Stimulated activated CD4-positive, alpha-beta T cell treated with anti-CD3 and anti-CD28 coated beads, TNF-alpha, amount 100 ng/mL, for 1 hour (primary cell): ENCODE results near the gene CBLN4.

ENCODE experiments used
- DNase-seq, 3 donors: peaks; one replicate each; pipeline ENCODE4 v3.0.0-alpha.2; 2020; ENCODE audit warnings: low read depth in 3 of 3, low spot score in 1 of 3

The CBLN4 gene

GRCh38 chr20:56005389-56005715 lies at the start of gene CBLN4:
TSS of gene CBLN4 (minus strand) at chr20:56005519. CDS start at chr20:56004171, 1,348 bp downstream.
- DNase-seq, result no peak

DNA sequence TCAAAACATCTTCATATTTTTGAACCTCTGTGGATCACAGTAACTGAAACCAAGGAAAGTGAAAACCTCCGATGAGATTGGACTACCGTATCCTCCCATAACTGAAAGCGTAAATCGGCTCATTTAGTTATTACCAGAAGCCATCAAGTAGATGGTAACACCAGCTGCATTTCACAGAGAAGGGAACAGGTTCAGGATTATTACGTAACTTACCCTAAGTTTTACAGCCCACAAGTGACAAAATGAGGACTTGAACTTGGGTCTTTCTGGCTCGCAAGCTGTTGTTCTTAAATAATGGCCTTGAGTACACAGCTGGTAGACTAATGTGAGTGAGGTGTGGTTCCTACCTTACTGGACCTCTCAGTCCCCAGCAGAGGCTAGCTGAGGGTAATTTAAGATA lies 37.9 kb upstream of the CBLN4 start:
- DNase-seq, result no peak

DNA sequence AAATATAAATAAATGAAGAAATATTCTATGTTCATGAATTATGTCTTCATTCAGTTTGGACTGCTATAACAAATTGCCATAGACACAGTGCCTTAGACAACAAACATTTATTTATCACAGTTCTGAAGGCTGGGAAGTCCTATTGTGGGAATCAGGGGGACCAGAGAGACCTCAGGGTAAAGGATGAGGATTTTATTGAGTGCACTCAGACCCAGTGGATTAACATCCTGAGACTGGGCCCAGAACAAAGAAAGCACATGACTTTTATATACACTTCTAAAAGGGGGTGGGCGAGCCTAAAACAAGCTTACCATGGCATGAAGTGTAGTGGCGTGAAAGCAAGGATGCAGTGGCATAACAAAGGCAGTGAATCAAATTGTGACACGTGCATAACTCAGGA lies 26.9 kb upstream of the CBLN4 start:
- DNase-seq, result no peak

- no peak for DNase-seq
These were observed 13.4 kb upstream of the CBLN4 start for GRCh38 chr20:56018716-56019115.

DNA sequence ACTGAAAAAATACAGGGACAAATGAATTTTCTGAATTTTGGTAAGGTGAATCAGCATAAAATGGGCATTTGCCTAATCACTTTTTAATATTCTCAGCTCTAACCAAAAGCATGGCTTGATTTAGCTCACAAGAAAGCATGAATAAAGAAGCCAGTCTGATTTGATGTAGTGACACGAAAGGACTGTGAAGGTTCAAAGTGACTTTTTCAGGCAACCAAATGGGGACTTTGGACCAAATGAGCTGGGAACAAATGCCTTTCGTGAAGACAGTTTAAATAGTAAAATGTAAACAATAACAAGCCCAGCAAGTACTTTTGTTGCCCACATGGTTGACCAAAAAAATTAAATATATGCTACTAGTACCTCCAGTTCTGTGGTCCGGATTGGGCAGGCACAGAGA lies 12.9 kb upstream of the CBLN4 start:
- no peak for DNase-seq

DNA sequence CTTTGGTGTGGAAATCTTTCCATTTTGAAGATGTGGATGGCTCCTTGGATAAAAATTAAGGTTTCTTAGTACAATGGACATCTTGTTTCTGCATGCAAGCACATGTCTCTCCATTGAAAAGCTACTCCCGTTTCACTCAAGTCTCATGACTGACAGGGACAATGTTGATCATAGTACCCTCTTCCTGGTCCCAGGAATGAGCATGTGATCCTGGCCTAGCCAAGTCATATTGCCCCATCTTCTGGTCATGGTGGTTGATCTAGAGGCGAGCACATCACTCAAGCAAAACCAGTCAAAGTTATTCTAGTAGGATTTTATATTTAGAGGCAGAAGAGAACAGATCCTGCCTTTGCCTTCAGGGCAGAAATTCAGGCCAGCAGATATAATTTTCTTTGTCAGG lies 12.2 kb upstream of the CBLN4 start:
- DNase-seq, result no peak

DNA sequence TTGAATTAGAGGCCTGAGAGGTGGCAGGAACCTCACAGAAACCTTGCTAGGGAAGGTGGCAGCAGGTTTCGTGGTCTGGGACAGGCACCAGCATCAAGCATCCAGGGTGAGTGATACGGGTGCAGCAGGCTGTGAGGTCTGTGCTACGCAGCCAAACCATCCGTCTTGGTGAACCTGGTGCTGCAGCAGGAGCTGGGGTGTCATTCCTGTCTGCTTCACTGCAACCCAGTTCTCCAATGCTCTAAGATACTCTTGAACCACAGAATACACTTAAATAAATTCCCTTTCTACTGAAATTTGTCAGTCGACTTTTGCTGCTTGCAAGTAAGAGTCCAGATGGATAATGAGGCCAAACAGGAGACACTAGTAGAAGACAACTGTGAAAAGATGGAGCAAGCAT lies 9.7 kb upstream of the CBLN4 start:
- DNase-seq, result no peak

DNA sequence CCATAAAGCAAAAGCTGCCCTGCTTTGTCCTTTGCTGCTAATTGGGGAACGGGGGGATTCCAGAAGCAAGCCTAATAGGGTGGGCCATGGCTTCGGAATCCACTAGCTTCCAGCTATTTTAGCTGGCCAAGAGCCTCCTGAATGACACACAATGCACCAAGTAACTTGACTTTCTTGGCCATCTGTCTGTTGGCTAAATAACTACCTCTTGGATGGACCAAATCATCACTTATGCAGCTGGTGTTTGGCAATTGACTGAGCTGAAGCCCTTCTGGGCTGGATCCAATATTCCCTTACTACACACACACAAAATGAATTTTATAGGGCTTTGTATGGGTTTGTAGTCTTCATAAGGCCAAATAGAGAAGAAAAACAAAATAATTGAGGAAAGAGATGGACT lies 8.8 kb upstream of the CBLN4 start:
- no peak for DNase-seq

DNA sequence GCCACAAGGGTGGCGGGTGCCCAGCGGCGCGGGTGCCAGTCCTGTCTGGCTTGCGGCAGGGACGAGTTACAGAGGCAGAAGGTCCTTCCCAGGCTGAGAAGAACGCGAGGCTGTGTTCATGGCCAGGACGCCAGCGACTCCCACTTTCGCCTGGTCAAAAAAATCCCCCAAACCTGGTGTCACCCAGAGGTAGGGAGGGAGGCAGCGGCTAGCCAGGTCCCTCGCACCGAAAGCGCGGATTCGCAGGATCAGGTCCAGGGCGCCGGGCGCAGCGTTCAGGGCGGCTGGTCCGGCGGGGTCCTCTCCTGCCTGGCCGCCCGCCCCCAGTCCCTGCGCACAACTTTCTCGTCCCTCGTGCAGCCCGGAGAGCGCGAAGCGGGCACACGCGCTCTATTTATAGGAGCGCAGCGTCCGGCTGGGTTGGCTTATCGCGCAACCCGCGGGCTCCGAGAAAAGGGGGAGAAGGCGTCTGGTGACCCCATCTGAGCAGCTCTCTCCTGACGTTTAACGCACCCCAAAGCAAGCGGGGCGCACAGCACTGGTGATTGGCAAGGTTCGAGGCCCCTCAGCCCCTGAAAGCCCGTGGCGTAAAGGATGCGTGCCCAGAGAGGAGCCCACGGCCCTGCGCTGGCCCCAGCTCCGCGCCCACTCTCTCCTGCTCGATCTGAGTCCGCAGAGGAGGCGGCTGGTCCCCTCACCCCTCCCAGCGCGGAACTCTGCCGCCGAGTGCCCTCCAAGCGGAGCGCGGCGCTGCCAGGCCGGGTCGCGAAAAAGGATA lies 519 bp downstream of the CBLN4 start:
- no peak for DNase-seq

DNA sequence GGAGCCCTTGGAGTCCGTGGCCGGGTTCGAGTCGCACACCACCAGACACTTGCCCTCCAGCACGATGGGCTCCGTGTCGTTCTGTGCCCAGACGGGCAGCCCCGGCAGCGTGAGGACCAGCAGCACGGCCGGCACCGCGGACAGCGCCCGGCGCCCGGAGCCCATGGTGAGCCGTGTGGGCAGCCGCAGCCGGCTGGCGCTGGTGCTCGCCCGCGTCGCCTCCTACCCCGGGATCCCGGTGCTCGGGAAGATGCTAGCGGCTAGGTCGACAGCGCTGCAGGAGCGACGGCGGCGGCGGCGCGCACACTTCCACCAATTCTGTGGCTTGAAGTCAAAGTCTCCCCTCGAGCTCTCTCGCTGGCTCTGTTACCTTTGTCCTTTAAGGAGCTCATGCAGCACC lies 1.3 kb downstream of the CBLN4 start:
- DNase-seq, result no peak

DNA sequence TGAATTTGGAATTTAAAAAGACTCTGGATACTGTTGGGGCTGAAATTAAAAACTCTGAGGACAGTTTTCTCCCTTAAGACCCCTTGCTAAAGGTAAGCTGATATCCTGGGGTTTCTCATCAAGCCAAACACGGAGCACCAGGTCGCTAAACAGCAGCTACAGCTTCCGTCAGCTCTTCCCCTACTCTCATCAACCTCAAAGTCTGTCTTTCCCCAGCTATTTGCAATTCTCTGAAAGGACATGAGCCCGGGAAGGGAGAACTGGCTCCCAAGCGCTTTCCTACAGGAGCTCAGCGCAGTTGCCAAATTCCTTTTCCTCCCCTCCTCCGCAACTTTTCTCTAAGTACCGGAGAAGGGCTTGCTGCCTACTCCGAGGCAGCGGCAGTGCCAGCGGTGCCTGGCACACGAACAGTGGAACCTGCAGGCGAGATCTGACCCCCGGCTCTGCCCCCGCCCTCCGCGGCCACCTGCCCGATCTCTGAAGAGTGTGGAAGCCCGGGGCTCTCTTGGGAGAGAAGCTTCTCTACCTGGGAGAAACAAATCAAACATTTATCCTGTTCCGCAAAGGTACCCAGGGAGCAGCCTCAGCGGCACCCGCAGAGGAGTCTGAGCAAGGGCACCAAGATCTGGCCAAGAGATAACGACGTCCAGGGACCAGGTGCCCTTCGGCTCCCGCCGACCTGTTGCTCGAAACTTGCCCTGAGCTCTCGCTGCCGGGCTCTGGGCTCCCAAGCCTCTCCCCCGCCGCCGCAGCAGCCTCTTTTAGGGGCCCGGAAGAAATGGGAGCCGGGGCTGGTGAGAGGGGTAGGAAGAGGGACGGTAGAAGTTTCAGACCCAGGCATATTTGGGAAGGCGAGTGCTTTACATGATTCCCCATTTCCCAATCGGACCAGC lies 2.2 kb downstream of the CBLN4 start:
- DNase-seq, result no peak

GRCh38 chr20:56001890-56002289 lies 3.4 kb downstream of the CBLN4 start:
- DNase-seq, result no peak

GRCh38 chr20:56001106-56001785 lies 4.1 kb downstream of the CBLN4 start:
- DNase-seq, result no peak

GRCh38 chr20:55978550-55978949 lies 26.8 kb downstream of the CBLN4 start:
- no peak for DNase-seq

GRCh38 chr20:55977690-55978459 lies 27.4 kb downstream of the CBLN4 start:
- no peak for DNase-seq

DNA sequence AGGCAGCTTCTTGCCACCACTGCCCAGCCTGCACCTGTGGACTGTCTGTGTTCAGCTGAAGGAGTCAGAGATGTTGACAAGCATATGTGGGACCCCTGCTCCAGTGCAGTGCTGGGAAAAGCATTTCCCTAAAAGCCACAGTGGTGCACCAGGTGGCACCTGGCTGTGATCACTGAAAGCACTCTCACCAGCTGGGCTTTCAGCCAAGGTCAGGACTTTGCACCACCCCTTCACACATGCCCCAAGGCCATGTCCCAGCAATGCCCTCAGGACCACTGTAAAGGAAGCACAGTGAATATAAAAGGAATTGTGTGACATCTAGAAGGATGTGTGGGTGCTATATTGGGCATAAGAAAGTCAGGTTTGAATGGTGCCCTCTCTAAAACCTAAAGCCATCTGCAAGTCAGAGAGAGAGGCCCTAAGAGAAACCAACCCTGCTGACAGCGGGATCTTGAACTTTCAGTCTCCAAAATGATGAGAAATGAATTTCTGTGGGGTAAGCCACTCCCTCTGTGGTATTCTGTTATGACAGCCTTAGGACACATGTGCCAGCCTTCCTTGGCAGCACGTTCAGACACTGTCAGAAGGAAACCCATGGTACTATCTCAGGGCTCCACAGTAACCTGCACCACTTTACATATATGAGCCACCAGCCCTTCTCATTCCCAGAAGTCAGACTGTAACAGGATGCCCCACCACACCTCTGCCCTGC lies 30.7 kb downstream of the CBLN4 start:
- no peak for DNase-seq

DNA sequence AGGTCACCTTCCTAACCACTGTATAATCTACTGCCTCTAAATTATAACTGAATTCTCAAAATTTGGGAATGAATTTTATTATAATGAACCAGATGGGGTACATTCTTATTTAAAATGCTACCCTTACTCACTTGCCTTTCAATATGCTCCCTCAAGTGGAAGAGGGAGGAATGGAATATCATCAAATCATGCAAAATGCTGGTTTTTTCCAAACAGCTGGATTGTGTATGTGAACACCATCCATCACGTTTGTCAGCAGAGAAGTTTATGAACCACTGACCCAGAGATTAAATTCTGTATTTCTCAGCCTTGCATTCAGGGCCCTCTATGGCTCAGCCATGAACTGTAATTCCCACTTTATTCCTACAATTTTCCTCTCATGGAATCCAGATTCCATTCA lies 40.5 kb downstream of the CBLN4 start:
- no peak for DNase-seq

- no peak for DNase-seq
These were observed 43.7 kb downstream of the CBLN4 start for GRCh38 chr20:55961376-55962330.

DNA sequence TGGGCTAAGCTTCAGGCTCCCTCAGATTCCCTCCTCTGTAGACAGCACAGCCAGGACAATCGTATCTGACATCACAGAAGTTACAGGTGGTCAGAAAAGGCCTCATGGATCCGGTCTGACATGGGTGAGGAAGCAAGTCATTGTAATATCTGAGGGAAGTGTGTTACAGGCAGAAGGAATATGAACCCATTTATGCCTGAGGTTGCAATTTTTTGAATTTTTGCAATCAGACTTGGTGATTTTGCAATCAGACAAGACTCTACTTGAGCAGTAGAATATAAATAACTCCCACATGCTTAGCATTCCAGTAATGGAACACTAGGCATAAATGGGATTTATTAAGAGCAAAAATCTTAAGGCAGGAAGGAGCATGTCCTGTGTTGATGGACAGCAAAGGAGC lies 52.1 kb downstream of the CBLN4 start:
- no peak for DNase-seq
